Embryonic facial prominence (tissue), 1 donor: ENCODE measurements around the gene RGPD5.
"Not testable (repeated sequence)": the region's sequence is repeated elsewhere in the genome, so short reads cannot be mapped to it uniquely, and the experiment has no call there.

Experiments used
- DNase-seq: peaks from one replicate; pipeline ENCODE4 v3.0.0-alpha.2; 2016; ENCODE audit errors: extremely low spot score

RGPD5 gene

GRCh38 chr2:109794074-109794737 is at the start of gene RGPD5:
Gene RGPD5, plus strand, starts transcription at chr2:109794305. Its CDS starts 161 bp downstream, at chr2:109794466.
- DNase-seq = not testable (repeated sequence)

GRCh38 chr2:109751572-109751971 is 42.5 kb upstream of the RGPD5 start:
- DNase-seq = not testable (repeated sequence)

- DNase-seq = not testable (repeated sequence)
Observed at GRCh38 chr2:109757163-109757824, 36.8 kb upstream of the RGPD5 start.

GRCh38 chr2:109760265-109761042 is 33.7 kb upstream of the RGPD5 start:
- DNase-seq = not testable (repeated sequence)

GRCh38 chr2:109761043-109761454 is 33.1 kb upstream of the RGPD5 start:
- DNase-seq = not testable (repeated sequence)

GRCh38 chr2:109761976-109762375 is 32.1 kb upstream of the RGPD5 start:
- not testable (repeated sequence) for DNase-seq

- DNase-seq = not testable (repeated sequence)
Observed at GRCh38 chr2:109766074-109766473, 28.0 kb upstream of the RGPD5 start.

- not testable (repeated sequence) for DNase-seq
Observed at GRCh38 chr2:109766886-109767578, 27.1 kb upstream of the RGPD5 start.

GRCh38 chr2:109768934-109769333 is 25.2 kb upstream of the RGPD5 start:
- not testable (repeated sequence) for DNase-seq

GRCh38 chr2:109779118-109779517 is 15.0 kb upstream of the RGPD5 start:
- DNase-seq = not testable (repeated sequence)

- DNase-seq = not testable (repeated sequence)
Observed at GRCh38 chr2:109781147-109781816, 12.8 kb upstream of the RGPD5 start.

GRCh38 chr2:109782446-109782993 is 11.6 kb upstream of the RGPD5 start:
- DNase-seq = not testable (repeated sequence)

GRCh38 chr2:109791530-109792279 is 2.4 kb upstream of the RGPD5 start:
- not testable (repeated sequence) for DNase-seq

- DNase-seq = not testable (repeated sequence)
Observed at GRCh38 chr2:109792659-109793058, 1.4 kb upstream of the RGPD5 start.

GRCh38 chr2:109871129-109871751 is 77.1 kb downstream of the RGPD5 start:
- DNase-seq = not testable (repeated sequence)

GRCh38 chr2:109876625-109877024 is 82.5 kb downstream of the RGPD5 start:
- not testable (repeated sequence) for DNase-seq

- DNase-seq = not testable (repeated sequence)
Observed at GRCh38 chr2:109882112-109882511, 88.0 kb downstream of the RGPD5 start.

GRCh38 chr2:109888414-109888813 is 94.3 kb downstream of the RGPD5 start:
- not testable (repeated sequence) for DNase-seq

- DNase-seq = not testable (repeated sequence)
Observed at GRCh38 chr2:109889909-109890308, 95.8 kb downstream of the RGPD5 start.

- DNase-seq = not testable (repeated sequence)
Observed at GRCh38 chr2:109891024-109891423, 96.9 kb downstream of the RGPD5 start.
